GM12878 (cell line): ENCODE results near the gene CRIM1. TPM values are rescaled to one million over a fixed set of nuclear protein-coding genes. Genes with fewer than 3 reads are reported as not detected.

Source experiments
- ATAC-seq: fragments of 200-7000 bp; cut with Tn5 transposase; 3 replicates; pipeline ENCODE4 v1.9.1; 2020; ENCODE audit warnings: mild to moderate bottlenecking, moderate library complexity
- BruUV-seq: library from RNA; stranded (reverse); fragments of 400-500 nt; replicated peaks from 2 replicates; lab custom pipeline; 2021; lab: Mats Ljungman, UMichigan
- CTCF ChIA-PET: fragments of 300-600 bp; sonication (Branson Sonifier 250); formaldehyde crosslinking; extraction: SDS; loops from one replicate; lab custom pipeline; 2021; ENCODE audit warnings: inconsistent platforms; lab: Yijun Ruan, JAX
- POLR2A ChIA-PET: fragments of 350-600 bp; formaldehyde crosslinking; extraction: SDS; loops from one replicate; lab custom pipeline; 2021; ENCODE audit warnings: inconsistent platforms; lab: Charles Lee
- RAD21 ChIA-PET: fragments of 300-600 bp; sonication (Branson Sonifier 250); formaldehyde crosslinking; loops from one replicate; lab custom pipeline; 2023; ENCODE audit warnings: antibody characterized with exemption; ENCODE audit not compliant: unreplicated experiment; lab: Charles Lee
- SMC1A ChIA-PET: fragments of 300-600 bp; sonication (Branson Sonifier 250); formaldehyde crosslinking; loops from one replicate; lab custom pipeline; 2023; ENCODE audit not compliant: unreplicated experiment, uncharacterized antibody; lab: Charles Lee
- DNase-seq: peaks from one replicate; pipeline ENCODE4 v3.0.0-alpha.2; 2011; ENCODE audit warnings: low read depth, low spot score
- FAIRE-seq: peaks from 3 replicates; lab custom pipeline; 2011; peaks lifted over from hg19 to GRCh38; lab: Jason Lieb, UNC
- H2AFZ ChIP-seq: 2 replicates; pipeline ENCODE4 v1.6.0; 2011; ENCODE audit warnings: low read depth, low read length, control low read depth; ENCODE audit not compliant: control insufficient read depth
- H3K27ac ChIP-seq: 2 replicates; pipeline ENCODE4 v1.5.1; 2011; ENCODE audit warnings: control low read depth; ENCODE audit not compliant: control insufficient read depth, insufficient read depth
- H3K27me3 ChIP-seq, 2 experiments: replicated peaks in 1 of 2; 2 replicates each; pipeline versions ENCODE4 v1.6.0 to v1.6.1; 2011; ENCODE audit warnings: low read length in 1 of 2; ENCODE audit not compliant: control insufficient read depth in 2 of 2, insufficient read depth in 2 of 2
- H3K36me3 ChIP-seq, 2 experiments: 2 replicates each; pipeline ENCODE4 v1.5.1; 2011; ENCODE audit warnings: low read length in 1 of 2; ENCODE audit not compliant: control insufficient read depth in 2 of 2, insufficient read depth in 2 of 2
- H3K4me1 ChIP-seq: 2 replicates; pipeline ENCODE4 v1.6.1; 2011; ENCODE audit warnings: mild to moderate bottlenecking, low read length, moderate library complexity, mixed read lengths; ENCODE audit not compliant: control insufficient read depth, insufficient read depth
- H3K4me2 ChIP-seq: 2 replicates; pipeline ENCODE4 v1.6.0; 2011; ENCODE audit warnings: control low read depth; ENCODE audit not compliant: control insufficient read depth, insufficient read depth
- H3K4me3 ChIP-seq: fragments of 200-600 bp; sonication (generic); 2 replicates; pipeline ENCODE4 v1.5.1; 2016
- H3K79me2 ChIP-seq: 2 replicates; pipeline ENCODE4 v1.6.0; 2011; ENCODE audit warnings: low read length; ENCODE audit not compliant: control insufficient read depth, insufficient read depth
- H3K9ac ChIP-seq: 2 replicates; pipeline ENCODE4 v1.8.0; 2011; ENCODE audit warnings: low read length, control low read depth, mixed read lengths; ENCODE audit not compliant: control insufficient read depth, insufficient read depth
- H3K9me3 ChIP-seq: replicated peaks from 3 replicates; pipeline ENCODE4 v1.5.1; 2011; ENCODE audit warnings: mild to moderate bottlenecking, low read length; ENCODE audit not compliant: control insufficient read depth, insufficient read depth
- H4K20me1 ChIP-seq: 2 replicates; pipeline ENCODE4 v1.6.0; 2011; ENCODE audit not compliant: control insufficient read depth, insufficient read depth
- ASH2L ChIP-seq: fragments of 300-600, 200-600 bp; sonication (generic); IDR thresholded peaks from 2 replicates; pipeline ENCODE4 v1.6.1; 2017; ENCODE audit warnings: low read depth, mild to moderate bottlenecking, borderline replicate concordance
- BMI1 ChIP-seq: fragments of 450-650 bp; IDR thresholded peaks from 2 replicates; pipeline ENCODE4 v1.6.1; 2016; ENCODE audit warnings: mild to moderate bottlenecking, moderate library complexity, borderline replicate concordance
- CEBPZ ChIP-seq: fragments of 150-350 bp; IDR thresholded peaks from 2 replicates; pipeline ENCODE4 v1.6.1; 2016; ENCODE audit warnings: low read depth, low read length
- CHD4 ChIP-seq: fragments of 200-600 bp; sonication (generic); IDR thresholded peaks from 2 replicates; pipeline ENCODE4 v1.6.1; 2016; ENCODE audit warnings: mild to moderate bottlenecking
- ESRRA ChIP-seq: IDR thresholded peaks from 2 replicates; pipeline ENCODE4 v1.6.1; 2012; ENCODE audit warnings: mild to moderate bottlenecking, low read length, improper control_type of control experiment
- FOXM1 ChIP-seq: IDR thresholded peaks from 2 replicates; pipeline ENCODE4 v1.6.1; 2012; ENCODE audit warnings: low read depth, mild to moderate bottlenecking, inconsistent platforms, low read length, moderate library complexity
- GATAD2B ChIP-seq: fragments of 450-650 bp; conservative IDR thresholded peaks from 2 replicates; pipeline ENCODE4 v1.6.1; 2017; ENCODE audit warnings: low read depth, mild to moderate bottlenecking, moderate library complexity
- HDAC2 ChIP-seq: fragments of 200-600 bp; sonication (generic); IDR thresholded peaks from 2 replicates; pipeline ENCODE4 v1.6.1; 2017
- KLF5 ChIP-seq: fragments of 450-650 bp; IDR thresholded peaks from 2 replicates; pipeline ENCODE4 v1.6.1; 2014; ENCODE audit warnings: mild to moderate bottlenecking; ENCODE audit not compliant: partially characterized antibody
- SKIL ChIP-seq: fragments of 450-650 bp; IDR thresholded peaks from 2 replicates; pipeline ENCODE4 v1.6.1; 2017; ENCODE audit warnings: mild to moderate bottlenecking, low read depth, inconsistent platforms; ENCODE audit not compliant: poor library complexity, severe bottlenecking
- STAT1 ChIP-seq: fragments of 450-650 bp; conservative IDR thresholded peaks from 2 replicates; pipeline ENCODE4 v1.6.1; 2014; ENCODE audit warnings: antibody characterized with exemption, mild to moderate bottlenecking
- TBL1XR1 ChIP-seq: IDR thresholded peaks from 2 replicates; pipeline ENCODE4 v1.6.1; 2012; ENCODE audit warnings: low read depth, low read length, improper control_type of control experiment
- WGBS: methylation state at CpG from one replicate; pipeline ENCODE4 v1.1.6; 2016; ENCODE audit warnings: low lambda C conversion rate; ENCODE audit not compliant: insufficient replicate concordance, insufficient coverage; ENCODE audit errors: missing lambda C conversion rate; 5-methylcytosine and 5-hydroxymethylcytosine counted together
- in situ Hi-C: fragments of 300-500 bp; cut with MboI; formaldehyde crosslinking; loops from 9 replicates; pipeline ENCODE4 v1.14.3; 2018; ENCODE audit warnings: mixed read lengths
- intact Hi-C: fragments of 100-400 bp; cut with micrococcal nuclease; formaldehyde crosslinking; loops from one replicate; pipeline ENCODE4 v1.14.2; 2022; ENCODE audit not compliant: unreplicated experiment
- polyA plus RNA-seq, 11 experiments: library from polyadenylated mRNA; depleted of rRNA in 4 of 11; unstranded in 6 of 11; stranded (reverse) in 5 of 11; fragments of >200 nt; fragmentation: Nextera tagmentation in 4 of 11; fragmentation: Illumina TruSeq in 1 of 11; extraction: Ambion mirVana in 4 of 11; extraction: Trizol in 1 of 11; gene quantifications; 1 replicate in 1 of 11; 2 replicates in 10 of 11; pipeline versions ENCODE4 v1.2.1 to v1.2.3, GENCODE V29; 2011 to 2016; ENCODE audit warnings: inconsistent platforms in 2 of 11, missing spikeins in 2 of 11, low read depth in 1 of 11
- total RNA-seq, 4 experiments: library from RNA; depleted of rRNA in 3 of 4; stranded (reverse); fragments of >200 nt in 3 of 4; fragmentation: Illumina TruSeq in 1 of 4; extraction: Trizol in 1 of 4; gene quantifications; 2 replicates each; pipeline versions ENCODE4 v1.2.1 to v1.2.3, GENCODE V29; 2013 to 2021
- TF ChIP-seq, protein P1 (sequence below): fragments of 450-650 bp; formaldehyde crosslinking; IDR thresholded peaks from 2 replicates; pipeline ENCODE4 v1.5.0; 2022; ENCODE audit warnings: mild to moderate bottlenecking, missing genetic modification characterization

CRIM1 gene
- total and polyA plus RNA-seq, 10 of the 15 experiments (the other 5 are each of a cell fraction or from before 2014, with no cell fraction given), result 0.42 to 7.4 (median 3.1) TPM

DNA sequence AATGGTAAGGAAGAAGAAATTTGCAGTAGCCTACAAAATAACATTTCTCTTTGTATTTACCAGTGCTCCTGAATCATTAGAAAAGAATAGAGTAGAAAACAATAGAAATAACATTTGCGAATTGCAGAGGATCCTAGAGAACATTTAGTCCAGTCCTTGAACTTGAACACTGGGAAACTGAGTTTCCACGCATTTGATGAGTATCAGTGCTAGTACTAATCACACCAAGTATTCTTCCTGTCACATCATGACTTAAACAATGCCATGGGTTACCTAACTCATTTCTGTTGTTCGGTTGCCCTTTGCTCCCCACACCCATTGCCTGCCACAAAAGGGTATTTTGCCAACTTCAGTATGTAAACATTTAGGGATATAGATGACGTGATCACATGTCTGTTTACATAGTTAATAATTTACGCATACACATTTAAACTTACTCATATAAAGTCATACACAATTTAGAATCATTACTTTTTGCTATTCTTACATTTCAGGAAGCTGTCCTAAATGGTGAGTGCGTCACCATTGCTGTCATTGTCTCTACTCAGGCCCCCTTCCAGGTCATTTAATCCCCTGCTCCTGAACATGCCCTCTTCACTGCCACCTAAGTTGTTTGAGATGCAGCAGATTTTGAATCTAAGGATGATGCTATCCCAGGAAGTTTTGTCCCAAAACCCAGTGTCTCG, 42.3 kb downstream of the CRIM1 start (continued):
- TF ChIP-seq FOXM1 (no peak), HDAC2 (no peak), GATAD2B (no peak), STAT1 (no peak), KLF5 (no peak), ASH2L (no peak), BMI1 (no peak), CHD4 (no peak)

DNA sequence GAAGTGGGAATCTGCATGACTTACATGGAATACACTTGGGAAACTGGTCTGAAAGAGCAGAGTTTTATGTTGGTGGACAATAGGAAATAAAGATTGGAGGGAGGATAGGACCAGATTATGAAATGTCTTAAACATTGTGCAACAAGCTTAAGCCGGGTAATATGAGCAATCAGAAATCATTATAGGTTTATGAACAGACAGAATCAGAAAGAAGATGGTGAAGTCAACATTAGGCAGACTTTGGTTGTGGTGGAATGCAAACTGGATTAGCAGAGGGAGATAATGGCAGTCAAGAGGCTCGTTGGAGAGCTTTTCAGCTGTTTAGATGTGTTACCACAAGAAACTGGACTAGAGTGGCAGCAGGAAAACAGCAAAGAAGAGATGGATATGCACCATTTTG, 43.5 kb downstream of the CRIM1 start:
- in situ Hi-C loops, result no loop called here
- DNase-seq, result no peak
- ChIA-PET RAD21 (no interaction called here), CTCF (no interaction called here), SMC1A (no interaction called here), POLR2A (no interaction called here)
- FAIRE-seq, result no peak
- no TSS peak for BruUV-seq
- Histone ChIP-seq H3K9ac (no peak overlapping the region), H3K4me1 (no peaks in the 10 kb centered on the region), H4K20me1 (no peaks in the 10 kb centered on the region), H3K27me3 (no peaks in the 10 kb centered on the region; a peak in 1 of 4 replicates), H3K36me3 (no peaks in the 10 kb centered on the region), H3K4me3 (no peak overlapping the region), H3K27ac (no peak overlapping the region), H3K79me2 (no peaks in the 10 kb centered on the region), H2AFZ (no peak overlapping the region), H3K4me2 (no peak overlapping the region), H3K9me3 (no peaks in the 10 kb centered on the region)
- 3% methylated on average over 2 of the region's 2 CpGs for WGBS
- intact Hi-C loops, result no loop called here
- TF ChIP-seq CEBPZ (no peak), SKIL (no peak), TBL1XR1 (no peak), ESRRA (no peak)
- TF ChIP-seq, protein P1, sequence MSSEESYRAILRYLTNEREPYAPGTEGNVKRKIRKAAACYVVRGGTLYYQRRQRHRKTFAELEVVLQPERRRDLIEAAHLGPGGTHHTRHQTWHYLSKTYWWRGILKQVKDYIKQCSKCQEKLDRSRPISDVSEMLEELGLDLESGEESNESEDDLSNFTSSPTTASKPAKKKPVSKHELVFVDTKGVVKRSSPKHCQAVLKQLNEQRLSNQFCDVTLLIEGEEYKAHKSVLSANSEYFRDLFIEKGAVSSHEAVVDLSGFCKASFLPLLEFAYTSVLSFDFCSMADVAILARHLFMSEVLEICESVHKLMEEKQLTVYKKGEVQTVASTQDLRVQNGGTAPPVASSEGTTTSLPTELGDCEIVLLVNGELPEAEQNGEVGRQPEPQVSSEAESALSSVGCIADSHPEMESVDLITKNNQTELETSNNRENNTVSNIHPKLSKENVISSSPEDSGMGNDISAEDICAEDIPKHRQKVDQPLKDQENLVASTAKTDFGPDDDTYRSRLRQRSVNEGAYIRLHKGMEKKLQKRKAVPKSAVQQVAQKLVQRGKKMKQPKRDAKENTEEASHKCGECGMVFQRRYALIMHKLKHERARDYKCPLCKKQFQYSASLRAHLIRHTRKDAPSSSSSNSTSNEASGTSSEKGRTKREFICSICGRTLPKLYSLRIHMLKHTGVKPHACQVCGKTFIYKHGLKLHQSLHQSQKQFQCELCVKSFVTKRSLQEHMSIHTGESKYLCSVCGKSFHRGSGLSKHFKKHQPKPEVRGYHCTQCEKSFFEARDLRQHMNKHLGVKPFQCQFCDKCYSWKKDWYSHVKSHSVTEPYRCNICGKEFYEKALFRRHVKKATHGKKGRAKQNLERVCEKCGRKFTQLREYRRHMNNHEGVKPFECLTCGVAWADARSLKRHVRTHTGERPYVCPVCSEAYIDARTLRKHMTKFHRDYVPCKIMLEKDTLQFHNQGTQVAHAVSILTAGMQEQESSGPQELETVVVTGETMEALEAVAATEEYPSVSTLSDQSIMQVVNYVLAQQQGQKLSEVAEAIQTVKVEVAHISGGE (CRISPR knock-in tag), result no peak
- ATAC-seq, result no peak
